Mesenchymal stem cell (in vitro differentiated cells and primary cell): ENCODE results near the gene SPAG17.

ENCODE experiments used
- DNase-seq: peaks from one replicate; pipeline ENCODE4 v3.0.0-alpha.2; 2013
- H2AFZ ChIP-seq: one replicate; pipeline ENCODE4 v1.6.1; 2013; ENCODE audit warnings: low read depth, mild to moderate bottlenecking, control low read depth, inconsistent platforms, low read length, moderate library complexity
- H2AK5ac ChIP-seq: 2 replicates; pipeline ENCODE4 v1.6.1; 2013; ENCODE audit warnings: low read length, moderate library complexity, mild to moderate bottlenecking, inconsistent platforms; ENCODE audit not compliant: severe bottlenecking
- H2BK120ac ChIP-seq: one replicate; pipeline ENCODE4 v1.6.1; 2013; ENCODE audit warnings: low read depth, mild to moderate bottlenecking, inconsistent platforms, low read length, moderate library complexity
- H2BK12ac ChIP-seq, 2 experiments: one replicate each; pipeline ENCODE4 v1.6.1; 2013; ENCODE audit warnings: inconsistent platforms in 2 of 2, low read length in 2 of 2, mild to moderate bottlenecking in 2 of 2, moderate library complexity in 2 of 2, control low read depth in 1 of 2
- H2BK15ac ChIP-seq: one replicate; pipeline ENCODE4 v1.6.1; 2013; ENCODE audit warnings: mild to moderate bottlenecking, low read depth, inconsistent platforms; ENCODE audit not compliant: poor library complexity, severe bottlenecking
- H2BK5ac ChIP-seq: 2 replicates; pipeline ENCODE4 v1.6.1; 2013; ENCODE audit warnings: low read depth, mild to moderate bottlenecking, low read length, control low read depth, inconsistent platforms; ENCODE audit not compliant: poor library complexity, severe bottlenecking
- H3K14ac ChIP-seq, 2 experiments: one replicate each; pipeline ENCODE4 v1.6.1; 2013; ENCODE audit warnings: inconsistent platforms in 2 of 2, low read length in 2 of 2, control low read depth in 1 of 2, mild to moderate bottlenecking in 1 of 2, moderate library complexity in 1 of 2
- H3K18ac ChIP-seq, 2 experiments: one replicate each; pipeline ENCODE4 v1.6.1; 2013; ENCODE audit warnings: inconsistent platforms in 2 of 2, low read length in 2 of 2, control low read depth in 1 of 2, low read depth in 1 of 2, mild to moderate bottlenecking in 1 of 2
- H3K23ac ChIP-seq, 2 experiments: one replicate each; pipeline ENCODE4 v1.6.1; 2013; ENCODE audit warnings: inconsistent platforms in 2 of 2, low read length in 2 of 2, mild to moderate bottlenecking in 2 of 2, moderate library complexity in 2 of 2, control low read depth in 1 of 2
- H3K27ac ChIP-seq: 2 replicates; pipeline ENCODE4 v1.5.1; 2013; ENCODE audit warnings: mild to moderate bottlenecking, moderate library complexity, low read length, control low read depth, inconsistent platforms; ENCODE audit not compliant: poor library complexity, severe bottlenecking
- H3K27me3 ChIP-seq, 2 experiments: 2 replicates each; pipeline versions ENCODE4 v1.6.1 to v1.7.0; 2013; ENCODE audit warnings: low read length in 2 of 2, mild to moderate bottlenecking in 2 of 2, moderate library complexity in 2 of 2, control low read depth in 1 of 2, inconsistent platforms in 1 of 2; ENCODE audit not compliant: control insufficient read depth in 1 of 2, insufficient read depth in 1 of 2
- H3K36me3 ChIP-seq, 2 experiments: 2 replicates each; pipeline versions ENCODE4 v1.6.1 to v1.7.0; 2013; ENCODE audit warnings: low read length in 2 of 2, control low read depth in 1 of 2, inconsistent platforms in 1 of 2, low read depth in 1 of 2, mild to moderate bottlenecking in 1 of 2; ENCODE audit not compliant: insufficient read depth in 2 of 2, control insufficient read depth in 1 of 2
- H3K4ac ChIP-seq, 2 experiments: one replicate each; pipeline ENCODE4 v1.6.1; 2013; ENCODE audit warnings: inconsistent platforms in 2 of 2, low read length in 2 of 2, mild to moderate bottlenecking in 2 of 2, moderate library complexity in 2 of 2, control low read depth in 1 of 2, low read depth in 1 of 2
- H3K4me1 ChIP-seq: 2 replicates; pipeline ENCODE4 v1.6.1; 2013; ENCODE audit warnings: low read depth, low read length, control low read depth; ENCODE audit not compliant: control insufficient read depth, insufficient read depth
- H3K4me2 ChIP-seq: 2 replicates; pipeline ENCODE4 v1.6.1; 2013; ENCODE audit warnings: low read length, mild to moderate bottlenecking, inconsistent platforms; ENCODE audit not compliant: poor library complexity, severe bottlenecking
- H3K4me3 ChIP-seq, 2 experiments: 2 replicates each; pipeline versions ENCODE4 v1.5.1 to v1.7.0; 2013; ENCODE audit warnings: low read length in 2 of 2, mild to moderate bottlenecking in 2 of 2, control low read depth in 1 of 2, low read depth in 1 of 2; ENCODE audit not compliant: insufficient read depth in 1 of 2
- H3K79me1 ChIP-seq: replicated peaks from 2 replicates; pipeline ENCODE4 v1.6.1; 2013; ENCODE audit warnings: mild to moderate bottlenecking, control low read depth, low read length, inconsistent platforms; ENCODE audit not compliant: poor library complexity, severe bottlenecking
- H3K9ac ChIP-seq: 2 replicates; pipeline ENCODE4 v1.7.0; 2013; ENCODE audit warnings: mild to moderate bottlenecking, low read length, moderate library complexity
- H3K9me3 ChIP-seq: 2 replicates; pipeline ENCODE4 v1.7.0; 2013; ENCODE audit warnings: mild to moderate bottlenecking, low read length; ENCODE audit not compliant: control insufficient read depth
- H4K8ac ChIP-seq: one replicate; pipeline ENCODE4 v1.6.1; 2013; ENCODE audit warnings: inconsistent platforms, mild to moderate bottlenecking, low read length, moderate library complexity
- H4K91ac ChIP-seq: one replicate; pipeline ENCODE4 v1.6.1; 2013; ENCODE audit warnings: mild to moderate bottlenecking, low read length, inconsistent platforms
- WGBS: methylation state at CpG from one replicate; pipeline ENCODE4 v1.1.7; 2013; ENCODE audit warnings: mixed read lengths; 5-methylcytosine and 5-hydroxymethylcytosine counted together

Gene SPAG17

DNA sequence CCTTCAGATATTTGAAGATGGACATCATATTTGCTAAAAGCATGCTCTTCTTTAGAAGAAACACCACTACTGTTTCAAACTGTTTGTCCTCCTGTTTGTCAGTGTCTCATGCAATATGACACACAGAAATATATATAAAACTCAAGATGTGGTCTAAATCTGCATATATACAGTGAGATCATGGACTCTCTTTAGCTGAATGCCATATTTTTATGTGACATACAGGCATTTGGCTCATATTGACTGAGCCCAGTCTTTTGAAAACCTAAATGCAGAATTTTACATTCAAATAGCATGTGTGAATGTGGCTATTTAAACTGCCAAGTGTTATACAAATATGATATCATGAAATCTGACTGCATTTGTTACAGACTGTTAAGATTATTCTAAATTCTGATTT, 274.0 kb downstream of the SPAG17 start:
- no peak overlapping the region for H3K18ac ChIP-seq
- peaks cover under 1 to 92% of the 10 kb centered on the region in 2 experiments for H3K36me3 ChIP-seq
- no peak overlapping the region for H2BK120ac ChIP-seq

GRCh38 chr1:117905019-117905418, 280.0 kb downstream of the SPAG17 start:
- H2BK12ac ChIP-seq: no peak overlapping the region
- no peak overlapping the region for H2BK15ac ChIP-seq
- no peak overlapping the region for H2AFZ ChIP-seq
- 97% methylated on average over 2 of the region's 2 CpGs for WGBS
- no peak overlapping the region for H2AK5ac ChIP-seq
- no peak overlapping the region for H3K18ac ChIP-seq
- H4K91ac ChIP-seq: no peak overlapping the region
- H4K8ac ChIP-seq: no peak overlapping the region
- DNase-seq: no peak
- H3K4me1 ChIP-seq: no peaks in the 10 kb centered on the region
- H3K36me3 ChIP-seq: peaks cover 8 to 83% of the 10 kb centered on the region in 2 experiments
- H3K4ac ChIP-seq: no peak overlapping the region
- no peak overlapping the region for H3K4me3 ChIP-seq
- H3K9me3 ChIP-seq: no peaks in the 10 kb centered on the region
- H3K27me3 ChIP-seq: no peaks in the 10 kb centered on the region
- no peak overlapping the region for H3K27ac ChIP-seq
- no peak overlapping the region for H3K4me2 ChIP-seq
- peaks cover 5% of the 10 kb centered on the region for H3K79me1 ChIP-seq
- H3K23ac ChIP-seq: no peak overlapping the region
- no peak overlapping the region for H3K9ac ChIP-seq
- H3K14ac ChIP-seq: no peak overlapping the region
- H2BK5ac ChIP-seq: no peak overlapping the region
- no peak overlapping the region for H2BK120ac ChIP-seq

More for the DNA sequence above, 274.0 kb downstream of the SPAG17 start:
- H3K23ac ChIP-seq: no peak overlapping the region
- peaks cover 8% of the 10 kb centered on the region for H3K79me1 ChIP-seq
- H3K27ac ChIP-seq: no peak overlapping the region
- no peak overlapping the region for H3K14ac ChIP-seq
- DNase-seq: no peak
- H3K4me3 ChIP-seq: no peak overlapping the region
- H3K4me2 ChIP-seq: no peak overlapping the region
- no peak overlapping the region for H2BK12ac ChIP-seq
- H4K8ac ChIP-seq: no peak overlapping the region
- H3K9me3 ChIP-seq: no peaks in the 10 kb centered on the region
- no peaks in the 10 kb centered on the region for H3K4me1 ChIP-seq
- H3K27me3 ChIP-seq: no peaks in the 10 kb centered on the region
- H2BK5ac ChIP-seq: no peak overlapping the region
- H2AK5ac ChIP-seq: no peak overlapping the region
- no peak overlapping the region for H2AFZ ChIP-seq
- no peak overlapping the region for H3K9ac ChIP-seq
- no peak overlapping the region for H2BK15ac ChIP-seq
- H4K91ac ChIP-seq: no peak overlapping the region
- H3K4ac ChIP-seq: no peak overlapping the region

GRCh38 chr1:117904485-117904884, 280.5 kb downstream of the SPAG17 start:
- Histone ChIP-seq H3K14ac (no peak overlapping the region), H3K4me1 (no peaks in the 10 kb centered on the region), H2BK15ac (no peak overlapping the region), H2AFZ (no peak overlapping the region), H4K8ac (no peak overlapping the region), H3K23ac (no peak overlapping the region), H2AK5ac (no peak overlapping the region), H3K18ac (no peak overlapping the region), H2BK5ac (no peak overlapping the region), H3K9me3 (no peaks in the 10 kb centered on the region), H3K27me3 (no peaks in the 10 kb centered on the region), H3K27ac (no peak overlapping the region), H3K79me1 (peaks cover 5% of the 10 kb centered on the region), H3K4me2 (no peak overlapping the region), H2BK12ac (no peak overlapping the region), H4K91ac (no peak overlapping the region), H3K4me3 (no peak overlapping the region), H2BK120ac (no peak overlapping the region), H3K4ac (no peak overlapping the region), H3K9ac (no peak overlapping the region), H3K36me3 (peaks cover 8 to 78% of the 10 kb centered on the region in 2 experiments)
- DNase-seq: no peak
- 97% methylated on average over 3 of the region's 3 CpGs for WGBS
